ENCODE measurements around the gene PLCXD1. TPM values are rescaled to one million over a fixed set of nuclear protein-coding genes. Genes with fewer than 3 reads are reported as not detected.
"Not testable (repeated sequence)": the region's sequence is repeated elsewhere in the genome, so short reads cannot be mapped to it uniquely, and the experiment has no call there.

Gene PLCXD1
- total RNA-seq, 1 donor from 2014 or later = 28.7 TPM

- TF ChIP-seq CTCF (conservative IDR thresholded peaks at IDR 0.05; ENCODE audit: low read depth, low read length) = no peak
- DNase-seq (ENCODE audit: low read depth) = no peak
- no peak overlapping the region for H3K4me3 ChIP-seq (ENCODE audit: low read depth, low read length)
Observed at GRCh38 chrX:259692-260355, 21.4 kb upstream of the PLCXD1 start.

GRCh38 chrX:261167-261918 lies 19.8 kb upstream of the PLCXD1 start:
- H3K4me3 ChIP-seq (ENCODE audit: low read depth, low read length) = no peak overlapping the region
- no peak for TF ChIP-seq CTCF (conservative IDR thresholded peaks at IDR 0.05; ENCODE audit: low read depth, low read length)
- DNase-seq (ENCODE audit: low read depth) = no peak

- no peak for TF ChIP-seq CTCF (conservative IDR thresholded peaks at IDR 0.05; ENCODE audit: low read depth, low read length)
- no peak for DNase-seq (ENCODE audit: low read depth)
- H3K4me3 ChIP-seq (ENCODE audit: low read depth, low read length) = no peak overlapping the region
Observed at GRCh38 chrX:261919-262352, 19.2 kb upstream of the PLCXD1 start.

GRCh38 chrX:262381-262909 lies 18.7 kb upstream of the PLCXD1 start:
- DNase-seq (ENCODE audit: low read depth) = no peak
- no peak for TF ChIP-seq CTCF (conservative IDR thresholded peaks at IDR 0.05; ENCODE audit: low read depth, low read length)
- no peak overlapping the region for H3K4me3 ChIP-seq (ENCODE audit: low read depth, low read length)

- not testable (repeated sequence) for H3K4me3 ChIP-seq (ENCODE audit: low read depth, low read length); DNase-seq (ENCODE audit: low read depth)
Observed at GRCh38 chrX:264006-264405, 17.2 kb upstream of the PLCXD1 start.

- no peak for DNase-seq (ENCODE audit: low read depth)
- no peak for TF ChIP-seq CTCF (conservative IDR thresholded peaks at IDR 0.05; ENCODE audit: low read depth, low read length)
- H3K4me3 ChIP-seq (ENCODE audit: low read depth, low read length) = no peak overlapping the region
Observed at GRCh38 chrX:264634-265455, 16.3 kb upstream of the PLCXD1 start.

- TF ChIP-seq CTCF (conservative IDR thresholded peaks at IDR 0.05; ENCODE audit: low read depth, low read length) = no peak
- no peak overlapping the region for H3K4me3 ChIP-seq (ENCODE audit: low read depth, low read length)
Observed at GRCh38 chrX:265502-265901, 15.7 kb upstream of the PLCXD1 start.

More at GRCh38 chrX:265502-265901, 15.7 kb upstream of the PLCXD1 start:
- no peak for DNase-seq (ENCODE audit: low read depth)

Data from epithelial cell of proximal tubule (primary cell).